ENCODE data around the gene ANKRD29.
A peak's percentile ranks its signal among the peaks of the same experiment; 100 is the strongest.

ANKRD29 gene

GRCh38 chr18:23612434-23613090 lies 50.1 kb downstream of the ANKRD29 start:
- DNase-seq, result peak; percentile 75

GRCh38 chr18:23609390-23610023 lies 53.2 kb downstream of the ANKRD29 start:
- no peak for DNase-seq

GRCh38 chr18:23608211-23608610 lies 54.5 kb downstream of the ANKRD29 start:
- DNase-seq, result no peak

- DNase-seq, result peak; percentile 23
Observed at GRCh38 chr18:23605941-23606340, 56.8 kb downstream of the ANKRD29 start.

GRCh38 chr18:23599809-23600208 lies 62.9 kb downstream of the ANKRD29 start:
- DNase-seq, result no peak

GRCh38 chr18:23596183-23596582 lies 66.5 kb downstream of the ANKRD29 start:
- DNase-seq, result peak; percentile 29

- peak; percentile 4 for DNase-seq
Observed at GRCh38 chr18:23595591-23595990, 67.1 kb downstream of the ANKRD29 start.

- DNase-seq, result no peak
Observed at GRCh38 chr18:23593720-23594119, 69.0 kb downstream of the ANKRD29 start.

GRCh38 chr18:23592911-23593310 lies 69.8 kb downstream of the ANKRD29 start:
- no peak for DNase-seq

GRCh38 chr18:23591011-23591410 lies 71.7 kb downstream of the ANKRD29 start:
- no peak for DNase-seq

- DNase-seq, result peak; percentile 78
Observed at GRCh38 chr18:23588836-23589560, 73.7 kb downstream of the ANKRD29 start.

- DNase-seq, result no peak
Observed at GRCh38 chr18:23587220-23587642, 75.5 kb downstream of the ANKRD29 start.

- DNase-seq, result peak; percentile 99
Observed at GRCh38 chr18:23586249-23587196, 76.2 kb downstream of the ANKRD29 start, which contains the start of gene NPC1. Gene NPC1, minus strand, starts transcription at chr18:23586506. Its CDS starts 163 bp downstream, at chr18:23586343.

GRCh38 chr18:23585897-23586248 lies 76.8 kb downstream of the ANKRD29 start:
- no peak for DNase-seq

GRCh38 chr18:23585007-23585871 lies 77.5 kb downstream of the ANKRD29 start:
- DNase-seq, result peak; percentile 73

GRCh38 chr18:23584019-23584983 lies 78.4 kb downstream of the ANKRD29 start:
- no peak for DNase-seq

GRCh38 chr18:23583071-23583865 lies 79.4 kb downstream of the ANKRD29 start:
- no peak for DNase-seq

GRCh38 chr18:23580677-23581367 lies 81.9 kb downstream of the ANKRD29 start:
- peak; percentile 68 for DNase-seq
